Endothelial cell of umbilical vein (primary cell): ENCODE results near the gene WNT6. TPM values are rescaled to one million over a fixed set of nuclear protein-coding genes. Genes with fewer than 3 reads are reported as not detected.

Experiments used
- BruUV-seq: library from RNA; stranded (reverse); fragments of 400-500 nt; replicated peaks from 2 replicates; lab custom pipeline; 2021; lab: Mats Ljungman, UMichigan
- CTCF ChIA-PET: fragments of 300-600, 350-600 bp; sonication (Branson Sonifier 250); formaldehyde crosslinking; loops from one replicate; lab custom pipeline; 2021; ENCODE audit warnings: antibody characterized with exemption, inconsistent platforms; lab: Charles Lee
- POLR2A ChIA-PET: fragments of 300-600, 350-600 bp; sonication (Branson Sonifier 250); formaldehyde crosslinking; loops from one replicate; lab custom pipeline; 2021; ENCODE audit warnings: antibody characterized with exemption, inconsistent platforms; lab: Charles Lee
- DNase-seq: peaks from one replicate; pipeline ENCODE4 v3.0.0-alpha.2; 2011; ENCODE audit warnings: low read depth, low spot score
- FAIRE-seq: peaks from 2 replicates; lab custom pipeline; 2011; peaks lifted over from hg19 to GRCh38; lab: Jason Lieb, UNC
- H2AFZ ChIP-seq: 2 replicates; pipeline ENCODE4 v1.6.0; 2012; ENCODE audit warnings: low read depth, low read length, control low read depth, inconsistent platforms
- H3K27ac ChIP-seq: 2 replicates; pipeline ENCODE4 v1.5.1; 2011; ENCODE audit warnings: low read depth, mild to moderate bottlenecking, control low read depth, low read length, moderate library complexity; ENCODE audit not compliant: insufficient read depth
- H3K27me3 ChIP-seq, 2 experiments: 2 replicates each; pipeline versions ENCODE4 v1.6.0 to v1.6.1; 2011; ENCODE audit warnings: low read length in 2 of 2, mixed read lengths in 1 of 2; ENCODE audit not compliant: control insufficient read depth in 2 of 2, insufficient read depth in 2 of 2
- H3K36me3 ChIP-seq, 2 experiments: 2 replicates in 1 of 2; 3 replicates in 1 of 2; pipeline ENCODE4 v1.5.1; 2011; ENCODE audit warnings: low read length in 2 of 2, mild to moderate bottlenecking in 1 of 2, moderate library complexity in 1 of 2; ENCODE audit not compliant: control insufficient read depth in 2 of 2, insufficient read depth in 2 of 2; ENCODE audit errors: extremely low read depth in 1 of 2
- H3K4me1 ChIP-seq: 3 replicates; pipeline ENCODE4 v1.5.1; 2011; ENCODE audit warnings: mild to moderate bottlenecking, low read length; ENCODE audit not compliant: control insufficient read depth, insufficient read depth; ENCODE audit errors: extremely low read depth
- H3K4me2 ChIP-seq: 2 replicates; pipeline ENCODE4 v1.6.1; 2011; ENCODE audit warnings: low read length, control low read depth, mixed read lengths; ENCODE audit not compliant: insufficient read depth
- H3K4me3 ChIP-seq, 3 experiments: fragments of 200-600 bp in 1 of 3; sonication (generic), shearing (Covaris generic) in 1 of 3; replicated peaks in 1 of 3; 2 replicates each; pipeline ENCODE4 v1.5.1; 2011 to 2016; ENCODE audit warnings: control low read depth in 3 of 3, low read length in 3 of 3, mild to moderate bottlenecking in 2 of 3, inconsistent platforms in 1 of 3, low read depth in 1 of 3, moderate library complexity in 1 of 3; ENCODE audit not compliant: insufficient read depth in 1 of 3
- H3K79me2 ChIP-seq: 2 replicates; pipeline ENCODE4 v1.6.0; 2012; ENCODE audit warnings: low read length, inconsistent platforms; ENCODE audit not compliant: control insufficient read depth, insufficient read depth
- H3K9ac ChIP-seq: replicated peaks from 2 replicates; pipeline ENCODE3; 2011; ENCODE audit warnings: low read length, control low read depth; ENCODE audit not compliant: insufficient read depth; ENCODE audit errors: extremely low read depth
- H3K9me1 ChIP-seq: replicated peaks from 3 replicates; pipeline ENCODE4 v1.6.0; 2011; ENCODE audit warnings: mild to moderate bottlenecking, low read length; ENCODE audit not compliant: control insufficient read depth, insufficient read depth; ENCODE audit errors: extremely low read depth
- H3K9me3 ChIP-seq: replicated peaks from 2 replicates; pipeline ENCODE4 v1.5.1; 2012; ENCODE audit warnings: low read length, inconsistent platforms; ENCODE audit not compliant: control insufficient read depth, insufficient read depth
- H4K20me1 ChIP-seq: replicated peaks from 2 replicates; pipeline ENCODE3; 2011; ENCODE audit warnings: mild to moderate bottlenecking, low read length; ENCODE audit not compliant: control insufficient read depth, insufficient read depth; ENCODE audit errors: extremely low read depth
- EZH2 ChIP-seq: IDR thresholded peaks from 2 replicates; pipeline ENCODE4 v1.6.1; 2012; ENCODE audit warnings: borderline replicate concordance, low read depth, mild to moderate bottlenecking, moderate library complexity, low read length, inconsistent platforms; ENCODE audit not compliant: severe bottlenecking
- FOS ChIP-seq: IDR thresholded peaks from 2 replicates; pipeline ENCODE4 v1.6.1; 2011; ENCODE audit warnings: mild to moderate bottlenecking, low read length, moderate library complexity, borderline replicate concordance; ENCODE audit not compliant: insufficient read depth
- GATA2 ChIP-seq: IDR thresholded peaks from 2 replicates; pipeline ENCODE4 v1.7.0; 2011; ENCODE audit warnings: low read depth, mild to moderate bottlenecking, moderate library complexity, mixed read lengths, low read length; ENCODE audit not compliant: insufficient read length, insufficient read depth
- JUN ChIP-seq: IDR thresholded peaks from 2 replicates; pipeline ENCODE4 v1.6.1; 2011; ENCODE audit warnings: borderline replicate concordance, low read depth; ENCODE audit not compliant: insufficient read length, insufficient read depth
- MAX ChIP-seq: IDR thresholded peaks from 2 replicates; pipeline ENCODE4 v1.6.1; 2011; ENCODE audit not compliant: insufficient read depth, insufficient read length
- MYC ChIP-seq: IDR thresholded peaks from one replicate; pipeline ENCODE4 v1.6.1; 2011; ENCODE audit warnings: mild to moderate bottlenecking, low read depth, low read length
- POLR2A ChIP-seq: IDR thresholded peaks from 2 replicates; pipeline ENCODE4 v1.6.1; 2012; ENCODE audit warnings: low read depth, mild to moderate bottlenecking, control low read depth, low read length
- POLR2AphosphoS5 ChIP-seq: IDR thresholded peaks from 2 replicates; pipeline ENCODE4 v1.6.1; 2012; ENCODE audit warnings: low read depth, mild to moderate bottlenecking, control low read depth, low read length, moderate library complexity; ENCODE audit not compliant: insufficient read depth
- dilution Hi-C: fragments of 300-500 bp; cut with MboI; formaldehyde crosslinking; loops from one replicate; pipeline ENCODE4 v1.15.0; 2019; ENCODE audit warnings: low sequenced_read_pairs; ENCODE audit not compliant: extremely low pct_ligation_motif_present
- intact Hi-C: fragments of 100-400 bp; cut with micrococcal nuclease; formaldehyde crosslinking; loops from one replicate; pipeline ENCODE4 v1.10.0; 2022
- polyA plus RNA-seq, 4 experiments: library from polyadenylated mRNA; depleted of rRNA in 3 of 4; stranded (reverse) in 3 of 4; unstranded in 1 of 4; fragments of >200 nt; gene quantifications; 2 replicates each; pipeline versions ENCODE4 v1.2.1 to v1.2.3, GENCODE V29; 2011 to 2012; ENCODE audit warnings: missing spikeins in 1 of 4
- total RNA-seq: library from RNA; stranded (reverse); gene quantifications from 2 replicates; pipeline ENCODE4 v1.2.3, GENCODE V29; 2021
- TF ChIP-seq, protein P1 (sequence below), 2 donors: IDR thresholded peaks; 1 replicate in 1 of 2; 2 replicates in 1 of 2; pipeline ENCODE4 v1.5.1; 2011; ENCODE audit warnings: low read length in 2 of 2, mild to moderate bottlenecking in 2 of 2, moderate library complexity in 2 of 2, control low read depth in 1 of 2, inconsistent platforms in 1 of 2, low read depth in 1 of 2; ENCODE audit not compliant: insufficient read depth in 1 of 2; ENCODE audit errors: extremely low read depth in 1 of 2

Gene WNT6
- total and polyA plus RNA-seq, 2 donors (not counting 3 experiments of a cell fraction or from before 2014, with no cell fraction given) = not detected

DNA sequence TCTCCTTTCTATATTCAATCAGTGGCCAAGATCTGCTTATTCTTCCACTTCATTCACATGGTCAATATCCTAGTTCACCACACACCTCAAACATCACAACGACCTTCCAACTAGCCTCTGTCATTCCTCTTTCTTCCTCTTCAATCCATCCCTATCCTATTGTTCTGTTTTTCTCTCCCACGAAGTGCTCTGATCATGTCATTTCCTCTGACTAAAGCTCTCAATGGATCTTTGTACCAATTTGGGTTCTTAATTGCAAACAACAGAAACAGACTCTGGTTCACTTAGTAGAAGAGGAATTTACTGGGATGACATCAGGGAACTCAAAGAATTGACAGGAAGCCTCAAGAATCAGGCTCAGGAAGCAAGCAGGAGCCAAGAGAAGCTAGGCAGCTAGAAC lies 44.6 kb downstream of the WNT6 start:
- Histone ChIP-seq H3K79me2 (no peaks in the 10 kb centered on the region), H3K4me1 (peaks cover 9% of the 10 kb centered on the region), H3K9ac (no peak overlapping the region), H3K36me3 (no peaks in the 10 kb centered on the region), H3K27me3 (peaks cover 18% of the 10 kb centered on the region in 2 experiments), H4K20me1 (no peaks in the 10 kb centered on the region), H3K9me3 (no peaks in the 10 kb centered on the region), H3K4me3 (no peak overlapping the region), H2AFZ (no peak overlapping the region), H3K4me2 (no peak overlapping the region), H3K27ac (no peak overlapping the region), H3K9me1 (no peaks in the 10 kb centered on the region)
- TF ChIP-seq JUN = no peak
- dilution Hi-C loops (no loop called here), intact Hi-C loops (no loop called here)
- DNase-seq = no peak
- POLR2A ChIA-PET = no interaction called here
- BruUV-seq = no TSS peak
- no peak for FAIRE-seq
- CTCF ChIA-PET = interaction anchor here (1.2 to 3.9 kb wide), 3 partner anchors 12 to 76 kb away, joined by 3 to 18 read pairs (median 3); no protein-coding TSS in a partner anchor

GRCh38 chr2:218908721-218909619 lies 49.4 kb downstream of the WNT6 start:
- no peak for TF ChIP-seq FOS
- TF ChIP-seq, protein P1, sequence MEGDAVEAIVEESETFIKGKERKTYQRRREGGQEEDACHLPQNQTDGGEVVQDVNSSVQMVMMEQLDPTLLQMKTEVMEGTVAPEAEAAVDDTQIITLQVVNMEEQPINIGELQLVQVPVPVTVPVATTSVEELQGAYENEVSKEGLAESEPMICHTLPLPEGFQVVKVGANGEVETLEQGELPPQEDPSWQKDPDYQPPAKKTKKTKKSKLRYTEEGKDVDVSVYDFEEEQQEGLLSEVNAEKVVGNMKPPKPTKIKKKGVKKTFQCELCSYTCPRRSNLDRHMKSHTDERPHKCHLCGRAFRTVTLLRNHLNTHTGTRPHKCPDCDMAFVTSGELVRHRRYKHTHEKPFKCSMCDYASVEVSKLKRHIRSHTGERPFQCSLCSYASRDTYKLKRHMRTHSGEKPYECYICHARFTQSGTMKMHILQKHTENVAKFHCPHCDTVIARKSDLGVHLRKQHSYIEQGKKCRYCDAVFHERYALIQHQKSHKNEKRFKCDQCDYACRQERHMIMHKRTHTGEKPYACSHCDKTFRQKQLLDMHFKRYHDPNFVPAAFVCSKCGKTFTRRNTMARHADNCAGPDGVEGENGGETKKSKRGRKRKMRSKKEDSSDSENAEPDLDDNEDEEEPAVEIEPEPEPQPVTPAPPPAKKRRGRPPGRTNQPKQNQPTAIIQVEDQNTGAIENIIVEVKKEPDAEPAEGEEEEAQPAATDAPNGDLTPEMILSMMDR (IDR thresholded peaks at IDR 0.05; ENCODE audit: extremely low read depth in 1 of 2, insufficient read depth in 1 of 2, low read depth in 1 of 2, low read length in 2 of 2) = no peak
- TF ChIP-seq POLR2A = no peak
- no peak for TF ChIP-seq GATA2
- TF ChIP-seq POLR2AphosphoS5 = no peak
- TF ChIP-seq JUN = no peak
- TF ChIP-seq EZH2 = no peak
- no peak for TF ChIP-seq MAX
- TF ChIP-seq MYC = no peak
- no peaks in the 10 kb centered on the region for H3K9me1 ChIP-seq
- H3K4me1 ChIP-seq = peaks cover 11% of the 10 kb centered on the region
- H3K27ac ChIP-seq = no peak overlapping the region
- H3K4me3 ChIP-seq = peak overlapping the region; percentile 13 to 47 (median 22)
- no TSS peak for BruUV-seq
- CTCF ChIA-PET = interaction anchor here (1.0 to 1.5 kb wide), 3 partner anchors 11 to 71 kb away, joined by 3 to 9 read pairs (median 5); no protein-coding TSS in a partner anchor
- H3K9ac ChIP-seq = peak overlapping the region; percentile 13
- intact Hi-C loops (no loop called here), dilution Hi-C loops (no loop called here)
- POLR2A ChIA-PET = no interaction called here
- no peaks in the 10 kb centered on the region for H3K79me2 ChIP-seq
- peak overlapping the region; percentile 86 for H2AFZ ChIP-seq
- no peaks in the 10 kb centered on the region for H3K36me3 ChIP-seq
- peak; percentile 56 for DNase-seq
- H3K4me2 ChIP-seq = peak overlapping the region; percentile 88
- H3K9me3 ChIP-seq = no peaks in the 10 kb centered on the region
- no peaks in the 10 kb centered on the region for H4K20me1 ChIP-seq
- no peak for FAIRE-seq
- peaks cover 11 to 12% of the 10 kb centered on the region in 2 experiments for H3K27me3 ChIP-seq
